H1 (cell line): ENCODE data around the gene SSBP3. TPM values are rescaled to one million over a fixed set of nuclear protein-coding genes. Genes with fewer than 3 reads are reported as not detected.

ENCODE experiments used
- CTCF ChIA-PET: fragments of 300-600 bp; sonication (Branson Sonifier 250); formaldehyde crosslinking; loops from one replicate; lab custom pipeline; 2021; ENCODE audit not compliant: partially characterized antibody; lab: Charles Lee
- POLR2A ChIA-PET: fragments of 300-600 bp; sonication (Branson Sonifier 250); formaldehyde crosslinking; loops from one replicate; lab custom pipeline; 2021; ENCODE audit warnings: inconsistent platforms; ENCODE audit not compliant: partially characterized antibody; lab: Charles Lee
- DNase-seq, 2 experiments: peaks; one replicate each; pipeline versions ENCODE4 v3.0.0 to v3.0.0-alpha.2; 2010 to 2022; ENCODE audit warnings: low spot score in 2 of 2, low read depth in 1 of 2, mixed read lengths in 1 of 2
- FAIRE-seq: peaks from 2 replicates; lab custom pipeline; 2011; peaks lifted over from hg19 to GRCh38; lab: Jason Lieb, UNC
- H2AFZ ChIP-seq: 2 replicates; pipeline ENCODE4 v1.8.1; 2012; ENCODE audit warnings: low read length, inconsistent platforms
- H2AK5ac ChIP-seq: 2 replicates; pipeline ENCODE4 v1.6.1; 2013; ENCODE audit warnings: low read depth, low read length
- H2BK120ac ChIP-seq: replicated peaks from 2 replicates; pipeline ENCODE3; 2013; ENCODE audit warnings: low read depth, low read length, inconsistent platforms
- H2BK12ac ChIP-seq: 2 replicates; pipeline ENCODE4 v1.6.1; 2013; ENCODE audit warnings: low read depth, low read length
- H2BK15ac ChIP-seq: 2 replicates; pipeline ENCODE4 v1.6.1; 2013; ENCODE audit warnings: low read length
- H2BK20ac ChIP-seq: 2 replicates; pipeline ENCODE4 v1.6.1; 2013; ENCODE audit warnings: low read length
- H2BK5ac ChIP-seq: 2 replicates; pipeline ENCODE4 v1.6.1; 2013; ENCODE audit warnings: low read depth, low read length
- H3K14ac ChIP-seq: 2 replicates; pipeline ENCODE4 v1.6.1; 2013; ENCODE audit warnings: inconsistent platforms; ENCODE audit not compliant: insufficient read length
- H3K18ac ChIP-seq: 2 replicates; pipeline ENCODE4 v1.6.1; 2013; ENCODE audit warnings: low read length; ENCODE audit errors: extremely low read depth
- H3K23ac ChIP-seq: 2 replicates; pipeline ENCODE4 v1.6.1; 2013; ENCODE audit warnings: inconsistent platforms; ENCODE audit not compliant: insufficient read length
- H3K23me2 ChIP-seq: 2 replicates; pipeline ENCODE4 v1.6.1; 2013; ENCODE audit warnings: low read depth, low read length
- H3K27ac ChIP-seq: 2 replicates; pipeline ENCODE4 v1.6.1; 2011; ENCODE audit warnings: low read depth, low read length, inconsistent platforms
- H3K27me3 ChIP-seq, 4 experiments: replicated peaks in 1 of 4; 1 replicate in 1 of 4; 2 replicates in 3 of 4; pipeline versions ENCODE4 v1.6.1 to v1.8.1; 2011 to 2013; ENCODE audit warnings: low read length in 3 of 4, mild to moderate bottlenecking in 3 of 4, inconsistent platforms in 2 of 4, mixed read lengths in 2 of 4, moderate library complexity in 1 of 4; ENCODE audit not compliant: control insufficient read depth in 3 of 4, insufficient read depth in 3 of 4; ENCODE audit errors: extremely low read depth in 1 of 4
- H3K36me3 ChIP-seq, 4 experiments: 2 replicates each; pipeline versions ENCODE4 v1.6.1 to v1.8.1; 2011 to 2013; ENCODE audit warnings: mild to moderate bottlenecking in 4 of 4, low read length in 3 of 4, moderate library complexity in 2 of 4, control low read depth in 1 of 4, inconsistent platforms in 1 of 4; ENCODE audit not compliant: insufficient read depth in 4 of 4, control insufficient read depth in 2 of 4
- H3K4ac ChIP-seq: replicated peaks from 2 replicates; pipeline ENCODE3; 2013; ENCODE audit warnings: low read length, low read depth, mixed read lengths, inconsistent platforms; ENCODE audit not compliant: insufficient read length
- H3K4me1 ChIP-seq, 4 experiments: replicated peaks in 1 of 4; 1 replicate in 1 of 4; 2 replicates in 3 of 4; pipeline versions ENCODE4 v1.6.1 to v1.8.1; 2011 to 2013; ENCODE audit warnings: low read length in 3 of 4, inconsistent platforms in 2 of 4, mixed read lengths in 1 of 4; ENCODE audit not compliant: insufficient read depth in 4 of 4, control insufficient read depth in 3 of 4
- H3K4me2 ChIP-seq, 2 experiments: 2 replicates each; pipeline versions ENCODE4 v1.6.1 to v1.8.1; 2011 to 2013; ENCODE audit warnings: low read depth in 2 of 2, low read length in 2 of 2, control low read depth in 1 of 2, inconsistent platforms in 1 of 2, mild to moderate bottlenecking in 1 of 2; ENCODE audit not compliant: insufficient read depth in 1 of 2
- H3K4me3 ChIP-seq, 4 experiments: fragments of 200-600, 300-600 bp in 1 of 4; sonication (generic), shearing (Covaris generic), sonication (Bioruptor Twin) in 1 of 4; 2 replicates each; pipeline versions ENCODE4 v1.5.1 to v1.8.1; 2011 to 2016; ENCODE audit warnings: low read length in 4 of 4, low read depth in 3 of 4, control low read depth in 2 of 4, inconsistent platforms in 2 of 4, mild to moderate bottlenecking in 2 of 4, mixed read lengths in 1 of 4, moderate library complexity in 1 of 4; ENCODE audit not compliant: insufficient read depth in 2 of 4; ENCODE audit errors: extremely low read depth in 1 of 4
- H3K56ac ChIP-seq: replicated peaks from 2 replicates; pipeline ENCODE3; 2013; ENCODE audit warnings: low read depth, mild to moderate bottlenecking, mixed read lengths, low read length, inconsistent platforms; ENCODE audit not compliant: insufficient read length
- H3K79me1 ChIP-seq: 2 replicates; pipeline ENCODE4 v1.6.1; 2013; ENCODE audit warnings: low read depth, low read length, control low read depth
- H3K79me2 ChIP-seq, 2 experiments: 2 replicates each; pipeline versions ENCODE4 v1.6.1 to v1.8.1; 2012 to 2013; ENCODE audit warnings: low read length in 2 of 2, mild to moderate bottlenecking in 2 of 2, inconsistent platforms in 1 of 2; ENCODE audit not compliant: insufficient read depth in 2 of 2, control insufficient read depth in 1 of 2
- H3K9ac ChIP-seq, 4 experiments: replicated peaks in 1 of 4; 1 replicate in 1 of 4; 2 replicates in 3 of 4; pipeline versions ENCODE4 v1.6.1 to v1.8.1; 2011 to 2013; ENCODE audit warnings: low read depth in 3 of 4, low read length in 3 of 4, control low read depth in 2 of 4, mild to moderate bottlenecking in 2 of 4, moderate library complexity in 2 of 4, inconsistent platforms in 1 of 4; ENCODE audit errors: extremely low read depth in 1 of 4
- H3K9me3 ChIP-seq, 2 experiments: 2 replicates each; pipeline versions ENCODE4 v1.6.1 to v1.8.1; 2012 to 2013; ENCODE audit warnings: mild to moderate bottlenecking in 2 of 2, moderate library complexity in 2 of 2, control low read depth in 1 of 2, inconsistent platforms in 1 of 2, low read depth in 1 of 2, low read length in 1 of 2, mixed read lengths in 1 of 2; ENCODE audit not compliant: insufficient read depth in 2 of 2
- H4K20me1 ChIP-seq, 2 experiments: replicated peaks in 1 of 2; 2 replicates each; pipeline versions ENCODE3 to v1.8.1; 2011 to 2013; ENCODE audit warnings: inconsistent platforms in 2 of 2, low read length in 2 of 2, mild to moderate bottlenecking in 1 of 2; ENCODE audit not compliant: insufficient read depth in 2 of 2, control insufficient read depth in 1 of 2
- H4K5ac ChIP-seq: 2 replicates; pipeline ENCODE4 v1.6.1; 2013; ENCODE audit warnings: low read length, low read depth, mixed read lengths, inconsistent platforms; ENCODE audit not compliant: insufficient read length
- H4K8ac ChIP-seq: 2 replicates; pipeline ENCODE4 v1.8.0; 2013; ENCODE audit warnings: mild to moderate bottlenecking, moderate library complexity, low read length, inconsistent platforms; ENCODE audit not compliant: insufficient read depth; ENCODE audit errors: extremely low read depth
- H4K91ac ChIP-seq: replicated peaks from 2 replicates; pipeline ENCODE3; 2013; ENCODE audit warnings: low read length, mixed read lengths, inconsistent platforms; ENCODE audit not compliant: insufficient read length
- BRCA1 ChIP-seq: IDR thresholded peaks from 2 replicates; pipeline ENCODE4 v1.6.1; 2012; ENCODE audit warnings: low read depth, low read length, improper control_type of control experiment
- EP300 ChIP-seq, 2 experiments: IDR thresholded peaks; 1 replicate in 1 of 2; 2 replicates in 1 of 2; pipeline ENCODE4 v1.6.1; 2011 to 2012; ENCODE audit warnings: low read depth in 2 of 2, low read length in 2 of 2, mild to moderate bottlenecking in 2 of 2, borderline replicate concordance in 1 of 2, inconsistent platforms in 1 of 2, moderate library complexity in 1 of 2
- NRF1 ChIP-seq: IDR thresholded peaks from 2 replicates; pipeline ENCODE4 v1.6.1; 2011; ENCODE audit warnings: mild to moderate bottlenecking, low read depth, low read length, improper control_type of control experiment
- POU5F1 ChIP-seq: IDR thresholded peaks from 2 replicates; pipeline ENCODE4 v1.6.1; 2011; ENCODE audit warnings: low read depth, mild to moderate bottlenecking, low read length, moderate library complexity
- SP4 ChIP-seq: IDR thresholded peaks from 2 replicates; pipeline ENCODE4 v1.6.1; 2012; ENCODE audit warnings: low read length, inconsistent platforms
- TCF12 ChIP-seq: IDR thresholded peaks from 2 replicates; pipeline ENCODE4 v1.6.1; 2011; ENCODE audit warnings: low read depth, mild to moderate bottlenecking, low read length
- WGBS, 2 experiments: shearing (Covaris generic) in 1 of 2; methylation state at CpG; one replicate each; pipeline versions ENCODE4 v1.1.6 to v1.1.7; 2013 to 2015; ENCODE audit warnings: low lambda C conversion rate in 2 of 2, mixed read lengths in 2 of 2, inconsistent platforms in 1 of 2, low coverage in 1 of 2, missing lambda C conversion rate in 1 of 2; ENCODE audit not compliant: insufficient replicate concordance in 2 of 2, insufficient coverage in 1 of 2, insufficient read length in 1 of 2; ENCODE audit errors: extremely low coverage in 1 of 2, missing lambda C conversion rate in 1 of 2; 5-methylcytosine and 5-hydroxymethylcytosine counted together
- polyA plus RNA-seq, 7 experiments: library from polyadenylated mRNA; depleted of rRNA in 3 of 7; stranded (reverse) in 5 of 7; unstranded in 2 of 7; fragments of >200 nt in 5 of 7; fragments of 200-250 nt in 2 of 7; gene quantifications; 1 replicate in 5 of 7; 2 replicates in 1 of 7; 4 replicates in 1 of 7; pipeline versions ENCODE4 v1.2.1 to v1.2.3, GENCODE V29; 2011 to 2013; ENCODE audit warnings: missing spikeins in 2 of 7, mixed read lengths in 2 of 7
- total RNA-seq: library from RNA; stranded (reverse); fragmentation: NEBNext Ultra II Directional; extraction: Animal tissue kit (Norgen Biotek cat#: 25700); gene quantifications from 2 replicates; pipeline ENCODE4 v1.2.1, GENCODE V29; 2021
- TF ChIP-seq, protein P1 (sequence below), 3 experiments: IDR thresholded peaks; 1 replicate in 2 of 3; 2 replicates in 1 of 3; pipeline versions ENCODE4 v1.5.1 to v1.6.1; 2011; ENCODE audit warnings: low read length in 3 of 3, mild to moderate bottlenecking in 3 of 3, inconsistent platforms in 2 of 3, low read depth in 1 of 3, moderate library complexity in 1 of 3; ENCODE audit not compliant: insufficient read depth in 1 of 3; ENCODE audit errors: control extremely low read depth in 1 of 3

Gene SSBP3
- total and polyA plus RNA-seq, 2 of the 8 experiments (the other 6 are each of a cell fraction or from before 2014, with no cell fraction given) = 99.7 to 133 TPM

GRCh38 chr1:54237586-54237985 lies 168.6 kb downstream of the SSBP3 start:
- no peak overlapping the region for H4K91ac ChIP-seq
- no peak overlapping the region for H2BK120ac ChIP-seq
- peaks cover 0 to 3% of the 10 kb centered on the region in 2 experiments for H4K20me1 ChIP-seq
- no peak overlapping the region for H3K56ac ChIP-seq
- no peak for DNase-seq
- H3K4me1 ChIP-seq = no peaks in the 10 kb centered on the region
- no peak overlapping the region for H2AFZ ChIP-seq
- no peak overlapping the region for H2BK5ac ChIP-seq
- no peak overlapping the region for H2BK12ac ChIP-seq
- POLR2A ChIA-PET = no interaction called here
- 95% methylated on average over 10 of the region's 10 CpGs; no CpG with 5 or more reads in 1 of the 2 experiments for WGBS, 2 experiments
- H3K23ac ChIP-seq = no peak overlapping the region
- no peak overlapping the region for H3K4ac ChIP-seq
- FAIRE-seq = no peak
- no peak overlapping the region for H3K14ac ChIP-seq
- H4K8ac ChIP-seq = no peak overlapping the region
- H3K23me2 ChIP-seq = no peaks in the 10 kb centered on the region
- no peaks in the 10 kb centered on the region; a peak in 1 of 4 replicates for H3K9me3 ChIP-seq
- H3K36me3 ChIP-seq = peaks cover 3 to 48% (median 27%) of the 10 kb centered on the region in 4 experiments; a peak in 7 of 8 replicates
- no peak overlapping the region for H2BK15ac ChIP-seq
- no peak overlapping the region for H3K4me2 ChIP-seq
- H3K9ac ChIP-seq = no peak overlapping the region
- H2AK5ac ChIP-seq = no peak overlapping the region
- H3K27ac ChIP-seq = no peak overlapping the region
- no peaks in the 10 kb centered on the region for H3K79me2 ChIP-seq
- H3K4me3 ChIP-seq = no peak overlapping the region
- H3K79me1 ChIP-seq = no peaks in the 10 kb centered on the region; the same call in 1 of the 2 replicates
- no peak overlapping the region for H2BK20ac ChIP-seq
- H3K27me3 ChIP-seq = no peaks in the 10 kb centered on the region
- no peak overlapping the region for H3K18ac ChIP-seq
- no peak for TF ChIP-seq TCF12
- no peak for TF ChIP-seq BRCA1
- no peak for TF ChIP-seq NRF1
- no peak for TF ChIP-seq EP300 (IDR thresholded peaks at IDR 0.05; ENCODE audit: borderline replicate concordance in 1 of 2, low read depth in 2 of 2, low read length in 2 of 2)
- no peak for TF ChIP-seq POU5F1
- no peak for TF ChIP-seq SP4
- TF ChIP-seq, protein P1, sequence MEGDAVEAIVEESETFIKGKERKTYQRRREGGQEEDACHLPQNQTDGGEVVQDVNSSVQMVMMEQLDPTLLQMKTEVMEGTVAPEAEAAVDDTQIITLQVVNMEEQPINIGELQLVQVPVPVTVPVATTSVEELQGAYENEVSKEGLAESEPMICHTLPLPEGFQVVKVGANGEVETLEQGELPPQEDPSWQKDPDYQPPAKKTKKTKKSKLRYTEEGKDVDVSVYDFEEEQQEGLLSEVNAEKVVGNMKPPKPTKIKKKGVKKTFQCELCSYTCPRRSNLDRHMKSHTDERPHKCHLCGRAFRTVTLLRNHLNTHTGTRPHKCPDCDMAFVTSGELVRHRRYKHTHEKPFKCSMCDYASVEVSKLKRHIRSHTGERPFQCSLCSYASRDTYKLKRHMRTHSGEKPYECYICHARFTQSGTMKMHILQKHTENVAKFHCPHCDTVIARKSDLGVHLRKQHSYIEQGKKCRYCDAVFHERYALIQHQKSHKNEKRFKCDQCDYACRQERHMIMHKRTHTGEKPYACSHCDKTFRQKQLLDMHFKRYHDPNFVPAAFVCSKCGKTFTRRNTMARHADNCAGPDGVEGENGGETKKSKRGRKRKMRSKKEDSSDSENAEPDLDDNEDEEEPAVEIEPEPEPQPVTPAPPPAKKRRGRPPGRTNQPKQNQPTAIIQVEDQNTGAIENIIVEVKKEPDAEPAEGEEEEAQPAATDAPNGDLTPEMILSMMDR (IDR thresholded peaks at IDR 0.05; ENCODE audit: control extremely low read depth in 1 of 3, insufficient read depth in 1 of 3, low read depth in 1 of 3, low read length in 3 of 3) = no peak
- CTCF ChIA-PET = interaction anchor here (1.2 kb wide), 1 partner anchor 38 kb away, joined by 3 read pairs; no protein-coding TSS in a partner anchor
- no peak overlapping the region for H4K5ac ChIP-seq
